K562 (cell line): ENCODE measurements around the gene MLH1.

ENCODE experiments used
- TCF7L2 ChIP-seq: fragments of 150-350 bp; IDR thresholded peaks from 2 replicates; pipeline ENCODE4 v1.6.1; 2016; ENCODE audit warnings: low read depth, mild to moderate bottlenecking, low read length, moderate library complexity
- ZBED1 ChIP-seq: IDR thresholded peaks from 2 replicates; pipeline ENCODE4 v1.6.1; 2014
- ZNF184 ChIP-seq: sonication (generic); formaldehyde crosslinking; IDR thresholded peaks from 2 replicates; pipeline ENCODE4 v1.5.0; 2020; ENCODE audit warnings: missing genetic modification reagents

GRCh38 chr3:36960502-36960901 is 32.8 kb upstream of the MLH1 start:
- no peak for TF ChIP-seq ZBED1
- no peak for TF ChIP-seq TCF7L2
- TF ChIP-seq ZNF184 (CRISPR knock-in tag), result no peak
